Mesenchymal stem cell (in vitro differentiated cells and primary cell): Measurements from ENCODE around the gene UBE2E1.
A peak's percentile ranks its signal among the peaks of the same experiment; 100 is the strongest.

Experiments used
- DNase-seq: peaks from one replicate; pipeline ENCODE4 v3.0.0-alpha.2; 2013
- H2AFZ ChIP-seq: one replicate; pipeline ENCODE4 v1.6.1; 2013; ENCODE audit warnings: low read depth, mild to moderate bottlenecking, control low read depth, inconsistent platforms, low read length, moderate library complexity
- H2AK5ac ChIP-seq: 2 replicates; pipeline ENCODE4 v1.6.1; 2013; ENCODE audit warnings: low read length, moderate library complexity, mild to moderate bottlenecking, inconsistent platforms; ENCODE audit not compliant: severe bottlenecking
- H2BK120ac ChIP-seq: one replicate; pipeline ENCODE4 v1.6.1; 2013; ENCODE audit warnings: low read depth, mild to moderate bottlenecking, inconsistent platforms, low read length, moderate library complexity
- H2BK12ac ChIP-seq, 2 experiments: one replicate each; pipeline ENCODE4 v1.6.1; 2013; ENCODE audit warnings: inconsistent platforms in 2 of 2, low read length in 2 of 2, mild to moderate bottlenecking in 2 of 2, moderate library complexity in 2 of 2, control low read depth in 1 of 2
- H2BK15ac ChIP-seq: one replicate; pipeline ENCODE4 v1.6.1; 2013; ENCODE audit warnings: mild to moderate bottlenecking, low read depth, inconsistent platforms; ENCODE audit not compliant: poor library complexity, severe bottlenecking
- H2BK5ac ChIP-seq: 2 replicates; pipeline ENCODE4 v1.6.1; 2013; ENCODE audit warnings: low read depth, mild to moderate bottlenecking, low read length, control low read depth, inconsistent platforms; ENCODE audit not compliant: poor library complexity, severe bottlenecking
- H3K14ac ChIP-seq, 2 experiments: one replicate each; pipeline ENCODE4 v1.6.1; 2013; ENCODE audit warnings: inconsistent platforms in 2 of 2, low read length in 2 of 2, control low read depth in 1 of 2, mild to moderate bottlenecking in 1 of 2, moderate library complexity in 1 of 2
- H3K18ac ChIP-seq, 2 experiments: one replicate each; pipeline ENCODE4 v1.6.1; 2013; ENCODE audit warnings: inconsistent platforms in 2 of 2, low read length in 2 of 2, control low read depth in 1 of 2, low read depth in 1 of 2, mild to moderate bottlenecking in 1 of 2
- H3K23ac ChIP-seq, 2 experiments: one replicate each; pipeline ENCODE4 v1.6.1; 2013; ENCODE audit warnings: inconsistent platforms in 2 of 2, low read length in 2 of 2, mild to moderate bottlenecking in 2 of 2, moderate library complexity in 2 of 2, control low read depth in 1 of 2
- H3K27ac ChIP-seq: 2 replicates; pipeline ENCODE4 v1.5.1; 2013; ENCODE audit warnings: mild to moderate bottlenecking, moderate library complexity, low read length, control low read depth, inconsistent platforms; ENCODE audit not compliant: poor library complexity, severe bottlenecking
- H3K27me3 ChIP-seq, 2 experiments: 2 replicates each; pipeline versions ENCODE4 v1.6.1 to v1.7.0; 2013; ENCODE audit warnings: low read length in 2 of 2, mild to moderate bottlenecking in 2 of 2, moderate library complexity in 2 of 2, control low read depth in 1 of 2, inconsistent platforms in 1 of 2; ENCODE audit not compliant: control insufficient read depth in 1 of 2, insufficient read depth in 1 of 2
- H3K36me3 ChIP-seq, 2 experiments: 2 replicates each; pipeline versions ENCODE4 v1.6.1 to v1.7.0; 2013; ENCODE audit warnings: low read length in 2 of 2, control low read depth in 1 of 2, inconsistent platforms in 1 of 2, low read depth in 1 of 2, mild to moderate bottlenecking in 1 of 2; ENCODE audit not compliant: insufficient read depth in 2 of 2, control insufficient read depth in 1 of 2
- H3K4ac ChIP-seq, 2 experiments: one replicate each; pipeline ENCODE4 v1.6.1; 2013; ENCODE audit warnings: inconsistent platforms in 2 of 2, low read length in 2 of 2, mild to moderate bottlenecking in 2 of 2, moderate library complexity in 2 of 2, control low read depth in 1 of 2, low read depth in 1 of 2
- H3K4me1 ChIP-seq: 2 replicates; pipeline ENCODE4 v1.6.1; 2013; ENCODE audit warnings: low read depth, low read length, control low read depth; ENCODE audit not compliant: control insufficient read depth, insufficient read depth
- H3K4me2 ChIP-seq: 2 replicates; pipeline ENCODE4 v1.6.1; 2013; ENCODE audit warnings: low read length, mild to moderate bottlenecking, inconsistent platforms; ENCODE audit not compliant: poor library complexity, severe bottlenecking
- H3K4me3 ChIP-seq, 2 experiments: 2 replicates each; pipeline versions ENCODE4 v1.5.1 to v1.7.0; 2013; ENCODE audit warnings: low read length in 2 of 2, mild to moderate bottlenecking in 2 of 2, control low read depth in 1 of 2, low read depth in 1 of 2; ENCODE audit not compliant: insufficient read depth in 1 of 2
- H3K79me1 ChIP-seq: replicated peaks from 2 replicates; pipeline ENCODE4 v1.6.1; 2013; ENCODE audit warnings: mild to moderate bottlenecking, control low read depth, low read length, inconsistent platforms; ENCODE audit not compliant: poor library complexity, severe bottlenecking
- H3K9ac ChIP-seq: 2 replicates; pipeline ENCODE4 v1.7.0; 2013; ENCODE audit warnings: mild to moderate bottlenecking, low read length, moderate library complexity
- H3K9me3 ChIP-seq: 2 replicates; pipeline ENCODE4 v1.7.0; 2013; ENCODE audit warnings: mild to moderate bottlenecking, low read length; ENCODE audit not compliant: control insufficient read depth
- H4K8ac ChIP-seq: one replicate; pipeline ENCODE4 v1.6.1; 2013; ENCODE audit warnings: inconsistent platforms, mild to moderate bottlenecking, low read length, moderate library complexity
- H4K91ac ChIP-seq: one replicate; pipeline ENCODE4 v1.6.1; 2013; ENCODE audit warnings: mild to moderate bottlenecking, low read length, inconsistent platforms
- WGBS: methylation state at CpG from one replicate; pipeline ENCODE4 v1.1.7; 2013; ENCODE audit warnings: mixed read lengths; 5-methylcytosine and 5-hydroxymethylcytosine counted together

UBE2E1 gene

GRCh38 chr3:23798876-23799275, 6.9 kb upstream of the UBE2E1 start:
- H3K23ac ChIP-seq = no peak overlapping the region
- H3K36me3 ChIP-seq = no peaks in the 10 kb centered on the region
- no peaks in the 10 kb centered on the region for H3K27me3 ChIP-seq
- H3K4me2 ChIP-seq = no peak overlapping the region
- no peak overlapping the region for H2BK12ac ChIP-seq
- H3K14ac ChIP-seq = no peak overlapping the region
- no peak overlapping the region for H2AFZ ChIP-seq
- no peak overlapping the region for H4K8ac ChIP-seq
- H3K79me1 ChIP-seq = no peaks in the 10 kb centered on the region
- H3K9ac ChIP-seq = no peak overlapping the region
- 93% methylated on average over 2 of the region's 3 CpGs for WGBS
- no peaks in the 10 kb centered on the region for H3K4me1 ChIP-seq
- no peak overlapping the region for H2BK15ac ChIP-seq
- no peak overlapping the region for H3K18ac ChIP-seq
- H3K27ac ChIP-seq = no peak overlapping the region
- H4K91ac ChIP-seq = no peak overlapping the region
- no peak overlapping the region for H3K4me3 ChIP-seq
- DNase-seq = no peak
- H3K9me3 ChIP-seq = no peaks in the 10 kb centered on the region
- no peak overlapping the region for H2BK120ac ChIP-seq
- no peak overlapping the region for H2BK5ac ChIP-seq
- no peak overlapping the region for H2AK5ac ChIP-seq
- no peak overlapping the region for H3K4ac ChIP-seq

GRCh38 chr3:23800731-23801130, 5.0 kb upstream of the UBE2E1 start:
- no peaks in the 10 kb centered on the region for H3K79me1 ChIP-seq
- no peak overlapping the region for H3K4ac ChIP-seq
- no peak overlapping the region for H2BK15ac ChIP-seq
- H3K18ac ChIP-seq = no peak overlapping the region
- no peak overlapping the region for H4K8ac ChIP-seq
- H4K91ac ChIP-seq = no peak overlapping the region
- no peaks in the 10 kb centered on the region for H3K4me1 ChIP-seq
- H3K36me3 ChIP-seq = no peaks in the 10 kb centered on the region
- no peak overlapping the region for H2AFZ ChIP-seq
- H3K9ac ChIP-seq = peak overlapping the region; percentile 20
- no peaks in the 10 kb centered on the region for H3K9me3 ChIP-seq
- H2BK12ac ChIP-seq = no peak overlapping the region
- 89% methylated on average over 3 of the region's 3 CpGs for WGBS
- H2BK120ac ChIP-seq = no peak overlapping the region
- no peak overlapping the region for H3K14ac ChIP-seq
- H3K23ac ChIP-seq = no peak overlapping the region
- H3K27me3 ChIP-seq = no peaks in the 10 kb centered on the region
- H3K4me2 ChIP-seq = no peak overlapping the region
- H3K27ac ChIP-seq = no peak overlapping the region
- DNase-seq = no peak
- H3K4me3 ChIP-seq = no peak overlapping the region
- H2AK5ac ChIP-seq = no peak overlapping the region
- H2BK5ac ChIP-seq = no peak overlapping the region

GRCh38 chr3:23804441-23805209, 1.1 kb upstream of the UBE2E1 start:
- no peak overlapping the region for H3K4me2 ChIP-seq
- WGBS = 73% methylated on average over 6 of the region's 8 CpGs

GRCh38 chr3:23805210-23805632, 534 bp upstream of the UBE2E1 start:
- no peaks in the 10 kb centered on the region for H3K9me3 ChIP-seq
- no peak overlapping the region for H2BK12ac ChIP-seq
- no peak overlapping the region for H3K18ac ChIP-seq
- H2AK5ac ChIP-seq = no peak overlapping the region
- 16% methylated on average over 4 of the region's 7 CpGs for WGBS
- peak overlapping the region; percentile 79 for H3K4me2 ChIP-seq
- no peak overlapping the region for H2BK5ac ChIP-seq
- no peak overlapping the region for H3K23ac ChIP-seq
- H3K36me3 ChIP-seq = no peaks in the 10 kb centered on the region
- H2AFZ ChIP-seq = peak overlapping the region; percentile 63
- H3K27ac ChIP-seq = no peak overlapping the region
- no peak for DNase-seq
- H4K8ac ChIP-seq = no peak overlapping the region
- no peaks in the 10 kb centered on the region for H3K27me3 ChIP-seq
- H3K79me1 ChIP-seq = peaks cover 4% of the 10 kb centered on the region
- peak overlapping the region in 1 of 2 experiments; percentile 7 for H3K4ac ChIP-seq
- peak overlapping the region; percentile 97 for H2BK15ac ChIP-seq
- no peak overlapping the region for H4K91ac ChIP-seq
- H3K9ac ChIP-seq = peak overlapping the region; percentile 68
- H3K4me3 ChIP-seq = peak overlapping the region in 1 of 2 experiments; percentile 72
- peak overlapping the region; percentile 99 for H2BK120ac ChIP-seq
- H3K4me1 ChIP-seq = peaks cover 2% of the 10 kb centered on the region
- no peak overlapping the region for H3K14ac ChIP-seq

More at GRCh38 chr3:23804441-23805209, 1.1 kb upstream of the UBE2E1 start:
- no peak overlapping the region for H2BK12ac ChIP-seq
- H2AFZ ChIP-seq = no peak overlapping the region
- H3K27ac ChIP-seq = no peak overlapping the region
- no peak overlapping the region for H3K23ac ChIP-seq
- H3K4ac ChIP-seq = no peak overlapping the region
- H3K27me3 ChIP-seq = no peaks in the 10 kb centered on the region
- H3K9ac ChIP-seq = no peak overlapping the region
- H4K8ac ChIP-seq = no peak overlapping the region
- DNase-seq = peak; percentile 29
- no peak overlapping the region for H3K14ac ChIP-seq
- no peak overlapping the region for H2AK5ac ChIP-seq
- H3K4me3 ChIP-seq = no peak overlapping the region
- no peak overlapping the region for H4K91ac ChIP-seq
- H2BK5ac ChIP-seq = peak overlapping the region; percentile 44
- H3K79me1 ChIP-seq = peaks cover 3% of the 10 kb centered on the region
- no peak overlapping the region for H2BK15ac ChIP-seq
- H3K18ac ChIP-seq = no peak overlapping the region
- no peaks in the 10 kb centered on the region for H3K9me3 ChIP-seq
- H3K36me3 ChIP-seq = no peaks in the 10 kb centered on the region
- no peak overlapping the region for H2BK120ac ChIP-seq
- H3K4me1 ChIP-seq = peaks cover 2% of the 10 kb centered on the region
